OCI-LY1 (cell line): Measurements from ENCODE around the gene SPSB3.
A peak's percentile ranks its signal among the peaks of the same experiment; 100 is the strongest.

Source experiments
- H2AFZ ChIP-seq: fragments of 200-600 bp; sonication (generic), shearing (Covaris generic); 2 replicates; pipeline ENCODE4 v1.6.0; 2014; ENCODE audit warnings: antibody characterized with exemption, mild to moderate bottlenecking, low read length
- H3F3A ChIP-seq: fragments of 200-600 bp; sonication (generic), shearing (Covaris generic); 2 replicates; pipeline ENCODE4 v1.6.0; 2014; ENCODE audit warnings: mild to moderate bottlenecking, antibody characterized with exemption, low read length, moderate library complexity; ENCODE audit not compliant: insufficient read depth
- H3K27ac ChIP-seq: fragments of 200-600 bp; sonication (generic); 2 replicates; pipeline ENCODE4 v1.5.1; 2014; ENCODE audit warnings: low read length, mixed run types, mild to moderate bottlenecking, low read depth; ENCODE audit not compliant: poor library complexity, severe bottlenecking
- H3K27me3 ChIP-seq: fragments of 200-600 bp; sonication (generic); 2 replicates; pipeline ENCODE4 v1.6.0; 2014; ENCODE audit warnings: antibody characterized with exemption, mild to moderate bottlenecking, low read length, moderate library complexity; ENCODE audit not compliant: insufficient read depth
- H3K36me3 ChIP-seq: fragments of 200-600 bp; sonication (generic); 2 replicates; pipeline ENCODE4 v1.6.1; 2014; ENCODE audit warnings: mild to moderate bottlenecking, antibody characterized with exemption, low read length, moderate library complexity, mixed read lengths; ENCODE audit not compliant: insufficient read depth
- H3K4me1 ChIP-seq: fragments of 200-600 bp; sonication (generic); 2 replicates; pipeline ENCODE4 v1.5.1; 2014; ENCODE audit warnings: mild to moderate bottlenecking, low read length, moderate library complexity; ENCODE audit not compliant: insufficient read depth, severe bottlenecking
- H3K4me2 ChIP-seq: fragments of 200-600 bp; sonication (generic), shearing (Covaris generic); 2 replicates; pipeline ENCODE4 v1.6.1; 2014; ENCODE audit warnings: low read length
- H3K4me3 ChIP-seq: fragments of 200-600 bp; sonication (generic); 2 replicates; pipeline ENCODE4 v1.5.1; 2014; ENCODE audit warnings: low read length, low read depth, mild to moderate bottlenecking, mixed read lengths; ENCODE audit not compliant: poor library complexity, severe bottlenecking
- H3K79me2 ChIP-seq: fragments of 200-600 bp; shearing (Covaris generic); 2 replicates; pipeline ENCODE4 v1.6.1; 2016; ENCODE audit warnings: mixed run types, low read length, mixed read lengths; ENCODE audit not compliant: insufficient read depth
- H3K9ac ChIP-seq: fragments of 200-600 bp; sonication (generic), shearing (Covaris generic); 2 replicates; pipeline ENCODE4 v1.6.1; 2014; ENCODE audit warnings: mild to moderate bottlenecking, low read length, mixed read lengths
- H3K9me2 ChIP-seq: fragments of 200-600 bp; sonication (generic), shearing (Covaris generic); 2 replicates; pipeline ENCODE4 v1.6.1; 2014; ENCODE audit warnings: low read depth, mild to moderate bottlenecking, low read length, mixed read lengths
- H3K9me3 ChIP-seq: fragments of 200-600 bp; shearing (Covaris generic); 2 replicates; pipeline ENCODE4 v1.6.1; 2014; ENCODE audit warnings: low read length, mixed read lengths
- H4K20me1 ChIP-seq: fragments of 200-600 bp; sonication (generic), shearing (Covaris generic); 2 replicates; pipeline ENCODE4 v1.6.0; 2016; ENCODE audit warnings: mild to moderate bottlenecking, low read length; ENCODE audit not compliant: insufficient read depth
- EZH2 ChIP-seq: fragments of 200-600 bp; sonication (generic), shearing (Covaris generic); IDR thresholded peaks from 2 replicates; pipeline ENCODE4 v1.8.0; 2017; ENCODE audit warnings: borderline replicate concordance, mixed run types, mild to moderate bottlenecking, antibody characterized with exemption, low read length, moderate library complexity, mixed read lengths
- TF ChIP-seq, protein P1 (sequence below): fragments of 200-600 bp; sonication (generic), shearing (Covaris generic); IDR thresholded peaks from 2 replicates; pipeline ENCODE4 v1.5.1; 2017; ENCODE audit warnings: mild to moderate bottlenecking, antibody characterized with exemption, low read length, moderate library complexity, mixed read lengths

Gene SPSB3

DNA sequence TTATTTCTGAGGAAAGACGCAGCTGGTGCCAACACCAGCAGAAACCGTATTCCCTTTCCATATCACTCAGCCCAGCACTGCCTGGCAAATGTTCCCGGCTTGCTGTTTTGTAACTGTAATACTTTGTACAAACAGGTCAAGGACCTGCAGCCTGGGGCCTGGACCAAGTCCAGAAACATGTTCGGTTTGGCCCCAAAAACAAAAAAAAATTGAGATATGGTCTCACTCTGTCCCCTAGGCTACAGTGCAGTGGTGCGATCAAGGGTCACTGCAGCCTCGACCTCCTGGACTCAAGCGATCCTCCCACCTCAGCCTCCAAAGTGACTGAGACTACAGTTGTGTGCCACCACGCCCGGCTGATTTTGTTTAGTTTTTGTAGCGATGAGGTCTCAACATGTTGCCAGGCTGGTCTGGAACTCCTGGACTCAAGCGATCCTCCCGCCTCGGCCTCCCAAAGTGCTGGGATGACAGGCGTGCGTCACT lies 43.1 kb upstream of the SPSB3 start:
- no peaks in the 10 kb centered on the region for H3K79me2 ChIP-seq
- no peak overlapping the region for H2AFZ ChIP-seq
- H3K27ac ChIP-seq, result no peak overlapping the region
- no peak for TF ChIP-seq EZH2
- TF ChIP-seq, protein P1, sequence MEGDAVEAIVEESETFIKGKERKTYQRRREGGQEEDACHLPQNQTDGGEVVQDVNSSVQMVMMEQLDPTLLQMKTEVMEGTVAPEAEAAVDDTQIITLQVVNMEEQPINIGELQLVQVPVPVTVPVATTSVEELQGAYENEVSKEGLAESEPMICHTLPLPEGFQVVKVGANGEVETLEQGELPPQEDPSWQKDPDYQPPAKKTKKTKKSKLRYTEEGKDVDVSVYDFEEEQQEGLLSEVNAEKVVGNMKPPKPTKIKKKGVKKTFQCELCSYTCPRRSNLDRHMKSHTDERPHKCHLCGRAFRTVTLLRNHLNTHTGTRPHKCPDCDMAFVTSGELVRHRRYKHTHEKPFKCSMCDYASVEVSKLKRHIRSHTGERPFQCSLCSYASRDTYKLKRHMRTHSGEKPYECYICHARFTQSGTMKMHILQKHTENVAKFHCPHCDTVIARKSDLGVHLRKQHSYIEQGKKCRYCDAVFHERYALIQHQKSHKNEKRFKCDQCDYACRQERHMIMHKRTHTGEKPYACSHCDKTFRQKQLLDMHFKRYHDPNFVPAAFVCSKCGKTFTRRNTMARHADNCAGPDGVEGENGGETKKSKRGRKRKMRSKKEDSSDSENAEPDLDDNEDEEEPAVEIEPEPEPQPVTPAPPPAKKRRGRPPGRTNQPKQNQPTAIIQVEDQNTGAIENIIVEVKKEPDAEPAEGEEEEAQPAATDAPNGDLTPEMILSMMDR, result no peak
- peak overlapping the region; percentile 62 for H3K4me2 ChIP-seq
- no peaks in the 10 kb centered on the region for H3F3A ChIP-seq
- peaks cover 8% of the 10 kb centered on the region for H3K4me1 ChIP-seq
- H3K9me2 ChIP-seq, result no peaks in the 10 kb centered on the region
- no peaks in the 10 kb centered on the region for H3K36me3 ChIP-seq
- 0 out of 2 replicates have a peak, but pooled peaks cover 4% of the 10 kb centered on the region for H3K27me3 ChIP-seq
- H3K4me3 ChIP-seq, result peak overlapping the region; percentile 64
- H4K20me1 ChIP-seq, result no peaks in the 10 kb centered on the region
- H3K9ac ChIP-seq, result no peak overlapping the region
- no peaks in the 10 kb centered on the region for H3K9me3 ChIP-seq

- Histone ChIP-seq H3K4me1 (peaks cover 8% of the 10 kb centered on the region), H4K20me1 (no peaks in the 10 kb centered on the region), H3K9me3 (no peaks in the 10 kb centered on the region), H3K9me2 (no peaks in the 10 kb centered on the region), H3F3A (no peaks in the 10 kb centered on the region), H3K4me2 (no peak overlapping the region), H3K79me2 (no peaks in the 10 kb centered on the region), H3K27me3 (0 out of 2 replicates have a peak, but pooled peaks cover 4% of the 10 kb centered on the region), H3K4me3 (no peak overlapping the region), H3K36me3 (no peaks in the 10 kb centered on the region), H3K27ac (no peak overlapping the region), H3K9ac (no peak overlapping the region), H2AFZ (no peak overlapping the region)
- no peak for TF ChIP-seq EZH2
- TF ChIP-seq, protein P1, result peak; percentile 68
Measured at GRCh38 chr16:1823821-1824220, 41.5 kb upstream of the SPSB3 start.

GRCh38 chr16:1822801-1823200 lies 40.4 kb upstream of the SPSB3 start:
- Histone ChIP-seq H3K4me2 (no peak overlapping the region), H2AFZ (no peak overlapping the region), H3K27me3 (0 out of 2 replicates have a peak, but pooled peaks cover 4% of the 10 kb centered on the region)

More at GRCh38 chr16:1822801-1823200, 40.4 kb upstream of the SPSB3 start:
- Histone ChIP-seq H3K9me3 (no peaks in the 10 kb centered on the region), H3K27ac (no peak overlapping the region), H3K9me2 (no peaks in the 10 kb centered on the region), H3K36me3 (no peaks in the 10 kb centered on the region), H3K9ac (no peak overlapping the region), H3K4me3 (no peak overlapping the region), H3K79me2 (no peaks in the 10 kb centered on the region), H3F3A (no peaks in the 10 kb centered on the region), H3K4me1 (peaks cover 7% of the 10 kb centered on the region), H4K20me1 (no peaks in the 10 kb centered on the region)
- TF ChIP-seq EZH2, result no peak
- TF ChIP-seq, protein P1, result no peak
